Measurements from ENCODE around the gene AHRR. TPM values are rescaled to one million over a fixed set of nuclear protein-coding genes. Genes with fewer than 3 reads are reported as not detected.
"Not testable (repeated sequence)": the region's sequence is repeated elsewhere in the genome, so short reads cannot be mapped to it uniquely, and the experiment has no call there.

Gene AHRR
- total and polyA plus RNA-seq, 2 donors from 2014 or later: 0.71 to 1.7 TPM

GRCh38 chr5:278646-279045 lies 42.9 kb upstream of the AHRR start:
- H3K36me3 ChIP-seq (ENCODE audit: control insufficient read depth in 2 of 3, insufficient read depth in 3 of 3, low read length in 3 of 3): no peaks in the 10 kb centered on the region
- no peak for DNase-seq
- FAIRE-seq: no peak
- intact Hi-C loops (cut with DNase I): no loop called here
- no peak overlapping the region for H3K4me3 ChIP-seq (ENCODE audit: low read length in 3 of 3)
- H3K27ac ChIP-seq (ENCODE audit: low read depth in 2 of 2, low read length in 2 of 2): no peak overlapping the region
- H3K27me3 ChIP-seq (ENCODE audit: control insufficient read depth, insufficient read depth, low read length): no peaks in the 10 kb centered on the region
- H3K4me1 ChIP-seq (ENCODE audit: control insufficient read depth in 2 of 3, insufficient read depth in 2 of 3, low read depth in 1 of 3, low read length in 3 of 3): no peaks in the 10 kb centered on the region
- H3K9me3 ChIP-seq (ENCODE audit: control insufficient read depth in 2 of 3, insufficient read depth in 1 of 3, low read length in 3 of 3): no peaks in the 10 kb centered on the region
- TF ChIP-seq, protein P1, sequence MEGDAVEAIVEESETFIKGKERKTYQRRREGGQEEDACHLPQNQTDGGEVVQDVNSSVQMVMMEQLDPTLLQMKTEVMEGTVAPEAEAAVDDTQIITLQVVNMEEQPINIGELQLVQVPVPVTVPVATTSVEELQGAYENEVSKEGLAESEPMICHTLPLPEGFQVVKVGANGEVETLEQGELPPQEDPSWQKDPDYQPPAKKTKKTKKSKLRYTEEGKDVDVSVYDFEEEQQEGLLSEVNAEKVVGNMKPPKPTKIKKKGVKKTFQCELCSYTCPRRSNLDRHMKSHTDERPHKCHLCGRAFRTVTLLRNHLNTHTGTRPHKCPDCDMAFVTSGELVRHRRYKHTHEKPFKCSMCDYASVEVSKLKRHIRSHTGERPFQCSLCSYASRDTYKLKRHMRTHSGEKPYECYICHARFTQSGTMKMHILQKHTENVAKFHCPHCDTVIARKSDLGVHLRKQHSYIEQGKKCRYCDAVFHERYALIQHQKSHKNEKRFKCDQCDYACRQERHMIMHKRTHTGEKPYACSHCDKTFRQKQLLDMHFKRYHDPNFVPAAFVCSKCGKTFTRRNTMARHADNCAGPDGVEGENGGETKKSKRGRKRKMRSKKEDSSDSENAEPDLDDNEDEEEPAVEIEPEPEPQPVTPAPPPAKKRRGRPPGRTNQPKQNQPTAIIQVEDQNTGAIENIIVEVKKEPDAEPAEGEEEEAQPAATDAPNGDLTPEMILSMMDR (IDR thresholded peaks at IDR 0.05; ENCODE audit: borderline replicate concordance, extremely low read depth, insufficient read depth): no peak
- no peak overlapping the region for H3K9ac ChIP-seq (ENCODE audit: low read length in 3 of 3)

DNA sequence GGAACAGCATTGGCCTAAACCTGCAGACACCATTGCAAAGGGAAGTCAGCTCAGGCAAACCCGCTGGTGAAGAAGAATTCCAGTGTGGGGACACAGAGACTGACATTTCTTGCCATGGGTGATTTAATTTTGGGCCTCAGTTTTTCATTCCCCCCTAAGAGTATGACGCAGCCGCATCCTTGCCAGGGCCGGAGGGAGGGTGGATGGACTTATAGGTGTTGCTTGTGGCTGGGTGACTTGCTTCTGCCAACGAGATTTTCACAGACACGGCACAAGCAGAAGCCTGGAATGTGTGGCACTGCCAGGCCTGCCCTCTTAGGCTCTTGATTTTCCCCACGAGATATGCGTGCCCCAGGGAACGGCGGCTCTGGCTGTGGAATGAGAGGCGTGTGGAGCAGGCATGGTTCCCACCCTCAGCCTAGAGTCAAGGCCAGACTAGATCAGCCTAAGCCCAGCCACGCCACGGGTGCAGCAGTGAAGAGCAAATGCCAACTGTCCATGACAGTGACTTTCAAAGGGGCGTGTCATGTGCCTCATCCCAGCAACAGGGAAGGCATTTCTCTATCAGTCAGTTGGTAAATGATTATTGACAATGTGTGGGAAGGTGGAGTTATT lies 42.4 kb upstream of the AHRR start:
- H3K4me3 ChIP-seq (ENCODE audit: low read length in 3 of 3); FAIRE-seq; DNase-seq: not testable (repeated sequence)

GRCh38 chr5:285991-286557 lies 35.4 kb upstream of the AHRR start:
- Histone ChIP-seq H3K9me3 (ENCODE audit: control insufficient read depth in 2 of 3, insufficient read depth in 1 of 3, low read length in 3 of 3) (no peaks in the 10 kb centered on the region), H3K4me3 (ENCODE audit: low read length in 3 of 3) (no peak overlapping the region), H3K9ac (ENCODE audit: low read length in 3 of 3) (no peak overlapping the region), H3K4me1 (ENCODE audit: control insufficient read depth in 2 of 3, insufficient read depth in 2 of 3, low read depth in 1 of 3, low read length in 3 of 3) (no peaks in the 10 kb centered on the region), H3K27ac (ENCODE audit: low read depth in 2 of 2, low read length in 2 of 2) (no peak overlapping the region), H3K27me3 (ENCODE audit: control insufficient read depth, insufficient read depth, low read length) (no peaks in the 10 kb centered on the region), H3K36me3 (ENCODE audit: control insufficient read depth in 2 of 3, insufficient read depth in 3 of 3, low read length in 3 of 3) (peaks cover 0 to 3% (median 0%) of the 10 kb centered on the region in 3 donors)
- intact Hi-C loops (cut with DNase I): no loop called here
- DNase-seq (peak in 1 of 5 donors; percentile 7), FAIRE-seq (no peak)
- TF ChIP-seq, protein P1 (IDR thresholded peaks at IDR 0.05; ENCODE audit: borderline replicate concordance, extremely low read depth, insufficient read depth): no peak

More for the DNA sequence above, 42.4 kb upstream of the AHRR start:
- H3K36me3 ChIP-seq (ENCODE audit: control insufficient read depth in 2 of 3, insufficient read depth in 3 of 3, low read length in 3 of 3); H3K9ac ChIP-seq (ENCODE audit: low read length in 3 of 3); H3K27me3 ChIP-seq (ENCODE audit: control insufficient read depth, insufficient read depth, low read length); H3K4me1 ChIP-seq (ENCODE audit: control insufficient read depth in 2 of 3, insufficient read depth in 2 of 3, low read depth in 1 of 3, low read length in 3 of 3); intact Hi-C loops (cut with DNase I); H3K9me3 ChIP-seq (ENCODE audit: control insufficient read depth in 2 of 3, insufficient read depth in 1 of 3, low read length in 3 of 3); H3K27ac ChIP-seq (ENCODE audit: low read depth in 2 of 2, low read length in 2 of 2): not testable (repeated sequence)

DNA sequence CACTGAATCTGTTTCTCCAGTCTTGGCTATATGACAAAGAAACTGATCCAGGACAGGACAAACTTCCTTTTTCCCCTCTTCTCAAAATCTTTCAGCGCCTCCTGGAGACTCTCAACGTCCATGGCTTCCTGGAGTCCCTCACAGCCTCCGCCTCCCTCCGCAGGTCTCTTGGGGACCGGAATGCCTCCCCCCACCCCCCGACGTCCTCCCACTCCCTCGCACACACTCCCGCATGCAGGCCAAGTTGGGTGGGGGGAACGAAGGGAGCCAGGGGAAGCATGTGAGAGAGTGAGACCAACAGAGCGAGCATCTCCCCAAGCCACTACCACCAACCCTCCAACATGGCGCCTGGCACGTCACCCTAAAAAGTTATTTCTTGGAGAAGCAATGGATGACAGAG lies 31.3 kb upstream of the AHRR start:
- H3K4me3 ChIP-seq (ENCODE audit: low read length in 3 of 3); H3K27ac ChIP-seq (ENCODE audit: low read depth in 2 of 2, low read length in 2 of 2); H3K4me1 ChIP-seq (ENCODE audit: control insufficient read depth in 2 of 3, insufficient read depth in 2 of 3, low read depth in 1 of 3, low read length in 3 of 3); intact Hi-C loops (cut with DNase I); FAIRE-seq; H3K36me3 ChIP-seq (ENCODE audit: control insufficient read depth in 2 of 3, insufficient read depth in 3 of 3, low read length in 3 of 3); H3K9me3 ChIP-seq (ENCODE audit: control insufficient read depth in 2 of 3, insufficient read depth in 1 of 3, low read length in 3 of 3); H3K27me3 ChIP-seq (ENCODE audit: control insufficient read depth, insufficient read depth, low read length); H3K9ac ChIP-seq (ENCODE audit: low read length in 3 of 3); DNase-seq: not testable (repeated sequence)

GRCh38 chr5:291345-291744 lies 30.2 kb upstream of the AHRR start:
- H3K27ac ChIP-seq (ENCODE audit: low read depth in 2 of 2, low read length in 2 of 2); H3K4me3 ChIP-seq (ENCODE audit: low read length in 3 of 3); DNase-seq; H3K4me1 ChIP-seq (ENCODE audit: control insufficient read depth in 2 of 3, insufficient read depth in 2 of 3, low read depth in 1 of 3, low read length in 3 of 3); H3K9me3 ChIP-seq (ENCODE audit: control insufficient read depth in 2 of 3, insufficient read depth in 1 of 3, low read length in 3 of 3); H3K27me3 ChIP-seq (ENCODE audit: control insufficient read depth, insufficient read depth, low read length); H3K36me3 ChIP-seq (ENCODE audit: control insufficient read depth in 2 of 3, insufficient read depth in 3 of 3, low read length in 3 of 3); H3K9ac ChIP-seq (ENCODE audit: low read length in 3 of 3); intact Hi-C loops (cut with DNase I); FAIRE-seq: not testable (repeated sequence)

DNA sequence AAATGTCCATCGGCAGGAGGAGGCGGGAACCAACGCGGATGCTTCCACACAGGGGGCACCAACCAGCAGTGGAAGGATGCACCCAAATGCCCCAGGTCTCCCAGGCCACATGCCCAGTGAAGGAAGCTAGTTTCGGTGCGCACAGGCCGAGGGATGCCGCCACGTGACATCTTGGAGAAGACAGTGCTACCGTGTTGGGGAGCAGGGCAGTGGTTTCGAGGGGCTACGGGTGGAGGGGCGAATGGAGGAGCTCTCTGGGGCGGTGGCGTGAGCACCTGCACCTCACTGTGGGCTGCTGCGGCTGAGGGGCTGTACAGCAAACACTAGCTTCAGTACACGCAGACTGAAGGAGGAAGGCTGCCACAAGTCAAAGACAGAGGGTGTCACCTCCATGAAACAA lies 26.7 kb upstream of the AHRR start:
- H3K4me3 ChIP-seq (ENCODE audit: low read length in 3 of 3); H3K27me3 ChIP-seq (ENCODE audit: control insufficient read depth, insufficient read depth, low read length); H3K4me1 ChIP-seq (ENCODE audit: control insufficient read depth in 2 of 3, insufficient read depth in 2 of 3, low read depth in 1 of 3, low read length in 3 of 3); FAIRE-seq; H3K9me3 ChIP-seq (ENCODE audit: control insufficient read depth in 2 of 3, insufficient read depth in 1 of 3, low read length in 3 of 3); H3K27ac ChIP-seq (ENCODE audit: low read depth in 2 of 2, low read length in 2 of 2); H3K36me3 ChIP-seq (ENCODE audit: control insufficient read depth in 2 of 3, insufficient read depth in 3 of 3, low read length in 3 of 3); intact Hi-C loops (cut with DNase I); H3K9ac ChIP-seq (ENCODE audit: low read length in 3 of 3): not testable (repeated sequence)
- DNase-seq: peak in 2 of 5 donors; percentile 1 to 8

- H3K27me3 ChIP-seq (ENCODE audit: control insufficient read depth, insufficient read depth, low read length); H3K9me3 ChIP-seq (ENCODE audit: control insufficient read depth in 2 of 3, insufficient read depth in 1 of 3, low read length in 3 of 3); H3K36me3 ChIP-seq (ENCODE audit: control insufficient read depth in 2 of 3, insufficient read depth in 3 of 3, low read length in 3 of 3); H3K27ac ChIP-seq (ENCODE audit: low read depth in 2 of 2, low read length in 2 of 2); intact Hi-C loops (cut with DNase I); H3K9ac ChIP-seq (ENCODE audit: low read length in 3 of 3); H3K4me1 ChIP-seq (ENCODE audit: control insufficient read depth in 2 of 3, insufficient read depth in 2 of 3, low read depth in 1 of 3, low read length in 3 of 3); H3K4me3 ChIP-seq (ENCODE audit: low read length in 3 of 3); FAIRE-seq: not testable (repeated sequence)
- DNase-seq: peak in 1 of 5 donors; percentile 24
Observed at GRCh38 chr5:296207-296606, 25.3 kb upstream of the AHRR start.
